GM21381 (cell line): ENCODE results near the gene PDZRN4.

Experiments
- ATAC-seq: cut with Tn5 transposase; IDR thresholded peaks from one replicate; pipeline ENCODE4 v1.9.1; 2021; ENCODE audit warnings: mild to moderate bottlenecking, moderate library complexity; ENCODE audit not compliant: unreplicated experiment

Gene PDZRN4

GRCh38 chr12:41442896-41443295 lies 254.8 kb downstream of the PDZRN4 start:
- ATAC-seq: no peak

GRCh38 chr12:41443690-41444089 lies 255.6 kb downstream of the PDZRN4 start:
- no peak for ATAC-seq

GRCh38 chr12:41452838-41453407 lies 264.8 kb downstream of the PDZRN4 start:
- ATAC-seq: no peak

- ATAC-seq: no peak
Observed at GRCh38 chr12:41453409-41453808, 265.3 kb downstream of the PDZRN4 start.

GRCh38 chr12:41459111-41459905 lies 271.2 kb downstream of the PDZRN4 start:
- no peak for ATAC-seq

GRCh38 chr12:41459906-41460214 lies 271.7 kb downstream of the PDZRN4 start:
- ATAC-seq: no peak

GRCh38 chr12:41460906-41461305 lies 272.8 kb downstream of the PDZRN4 start:
- no peak for ATAC-seq

- no peak for ATAC-seq
Observed at GRCh38 chr12:41462312-41462711, 274.2 kb downstream of the PDZRN4 start.

GRCh38 chr12:41465526-41465925 lies 277.4 kb downstream of the PDZRN4 start:
- ATAC-seq: no peak

- no peak for ATAC-seq
Observed at GRCh38 chr12:41466300-41466699, 278.2 kb downstream of the PDZRN4 start.

- no peak for ATAC-seq
Observed at GRCh38 chr12:41466802-41467201, 278.7 kb downstream of the PDZRN4 start.

GRCh38 chr12:41467591-41468325 lies 279.6 kb downstream of the PDZRN4 start:
- ATAC-seq: no peak

- ATAC-seq: no peak
Observed at GRCh38 chr12:41468341-41468740, 280.2 kb downstream of the PDZRN4 start.

GRCh38 chr12:41468756-41469155 lies 280.6 kb downstream of the PDZRN4 start:
- no peak for ATAC-seq

GRCh38 chr12:41473441-41473840 lies 285.3 kb downstream of the PDZRN4 start:
- no peak for ATAC-seq

- no peak for ATAC-seq
Observed at GRCh38 chr12:41474001-41474400, 285.9 kb downstream of the PDZRN4 start.

- no peak for ATAC-seq
Observed at GRCh38 chr12:41476499-41477439, 288.6 kb downstream of the PDZRN4 start.

GRCh38 chr12:41479426-41479825 lies 291.3 kb downstream of the PDZRN4 start:
- ATAC-seq: no peak

GRCh38 chr12:41485203-41485602 lies 297.1 kb downstream of the PDZRN4 start:
- no peak for ATAC-seq

GRCh38 chr12:41486718-41487117 lies 298.6 kb downstream of the PDZRN4 start:
- ATAC-seq: no peak

- ATAC-seq: no peak
Observed at GRCh38 chr12:41496009-41496408, 307.9 kb downstream of the PDZRN4 start.
